ENCODE data around the gene DEPDC5.
"Not testable (repeated sequence)": the region's sequence is repeated elsewhere in the genome, so short reads cannot be mapped to it uniquely, and the experiment has no call there.

The DEPDC5 gene

GRCh38 chr22:31738566-31738965, 15.3 kb upstream of the DEPDC5 start:
- Mint-ChIP-seq H3K27ac (peak overlapping the region; percentile 68), H3K9me3 (no peaks in the 10 kb centered on the region), H3K36me3 (ENCODE audit: low read depth) (peaks cover 39% of the 10 kb centered on the region), H3K27me3 (ENCODE audit: low read depth) (no peaks in the 10 kb centered on the region), H3K4me3 (no peak overlapping the region), H3K4me1 (ENCODE audit: low read depth) (peaks cover 34% of the 10 kb centered on the region)

DNA sequence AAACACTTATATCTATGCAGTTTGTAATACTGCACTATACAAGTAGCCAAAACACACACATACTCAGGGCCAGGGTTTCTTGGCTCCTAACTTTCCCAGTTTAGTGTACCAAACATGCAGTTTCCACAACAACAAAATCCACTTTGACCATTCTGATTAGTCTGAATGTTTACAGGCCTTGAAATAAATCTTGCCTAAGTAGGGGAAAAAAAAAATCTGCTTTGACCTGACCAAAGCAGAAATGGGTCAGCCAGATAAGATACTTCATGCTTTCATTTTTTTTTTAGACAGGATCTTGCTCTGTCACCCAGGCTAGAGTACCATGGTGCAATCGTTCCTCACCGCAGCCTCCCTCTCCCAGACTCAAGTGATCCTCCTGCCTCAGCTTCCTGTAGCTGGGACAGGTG, 14.0 kb upstream of the DEPDC5 start:
- Mint-ChIP-seq H3K4me1 (ENCODE audit: low read depth) (peaks cover 30% of the 10 kb centered on the region), H3K27me3 (ENCODE audit: low read depth) (no peaks in the 10 kb centered on the region), H3K36me3 (ENCODE audit: low read depth) (peaks cover 30% of the 10 kb centered on the region), H3K9me3 (no peaks in the 10 kb centered on the region), H3K4me3 (no peak overlapping the region), H3K27ac (no peak overlapping the region)

DNA sequence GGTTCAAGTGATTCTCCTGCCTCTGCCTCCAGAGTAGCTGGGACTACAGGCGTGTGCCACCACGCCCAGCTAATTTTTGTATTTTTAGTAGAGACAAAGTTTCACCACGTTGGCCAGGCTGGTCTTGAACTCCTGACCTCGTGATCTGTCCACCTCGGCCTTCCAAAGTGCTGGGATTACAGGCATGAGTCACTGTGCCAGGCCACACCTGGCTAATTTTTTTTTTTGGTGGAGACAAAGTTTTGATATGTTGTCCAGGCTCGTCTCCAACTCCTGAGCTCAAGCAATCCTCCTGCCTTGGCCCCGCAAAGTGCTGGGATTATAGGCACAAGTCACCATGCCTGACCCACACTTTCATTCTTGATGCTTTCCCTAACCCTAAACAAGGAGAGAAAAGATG, 13.5 kb upstream of the DEPDC5 start:
- H3K4me3 Mint-ChIP-seq; H3K27ac Mint-ChIP-seq; H3K9me3 Mint-ChIP-seq; H3K27me3 Mint-ChIP-seq (ENCODE audit: low read depth): not testable (repeated sequence)
- Mint-ChIP-seq H3K4me1 (ENCODE audit: low read depth) (peaks cover 29% of the 10 kb centered on the region), H3K36me3 (ENCODE audit: low read depth) (peaks cover 30% of the 10 kb centered on the region)

DNA sequence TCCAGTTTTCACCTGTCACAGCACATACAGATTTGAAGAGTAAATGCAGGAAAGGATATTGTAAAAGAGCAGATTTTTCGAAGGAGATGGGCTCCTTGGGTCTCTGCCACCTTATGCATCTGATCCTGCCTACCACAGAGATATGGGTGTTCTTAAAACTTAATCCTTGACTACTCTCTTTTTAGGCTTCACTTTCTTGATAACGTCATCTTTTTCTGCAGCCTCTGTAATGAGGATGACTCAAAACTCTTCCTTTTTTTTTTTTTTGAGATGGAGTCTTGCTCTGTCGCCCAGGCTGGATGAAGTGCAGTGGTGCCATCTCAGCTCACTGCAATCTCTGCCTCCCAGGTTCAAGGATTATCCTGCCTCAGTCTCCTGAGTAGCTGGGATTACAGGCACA, 11.7 kb upstream of the DEPDC5 start:
- peaks cover 29% of the 10 kb centered on the region for H3K4me1 Mint-ChIP-seq (ENCODE audit: low read depth)
- no peak overlapping the region for H3K4me3 Mint-ChIP-seq
- H3K36me3 Mint-ChIP-seq (ENCODE audit: low read depth): peaks cover 30% of the 10 kb centered on the region
- H3K9me3 Mint-ChIP-seq: no peaks in the 10 kb centered on the region
- no peaks in the 10 kb centered on the region for H3K27me3 Mint-ChIP-seq (ENCODE audit: low read depth)
- H3K27ac Mint-ChIP-seq: no peak overlapping the region

GRCh38 chr22:31742682-31743081, 11.1 kb upstream of the DEPDC5 start:
- H3K4me1 Mint-ChIP-seq (ENCODE audit: low read depth): peaks cover 32% of the 10 kb centered on the region
- H3K27me3 Mint-ChIP-seq (ENCODE audit: low read depth): no peaks in the 10 kb centered on the region
- H3K36me3 Mint-ChIP-seq (ENCODE audit: low read depth): peaks cover 35% of the 10 kb centered on the region
- no peak overlapping the region for H3K4me3 Mint-ChIP-seq
- H3K27ac Mint-ChIP-seq: no peak overlapping the region
- no peaks in the 10 kb centered on the region for H3K9me3 Mint-ChIP-seq

- H3K27ac Mint-ChIP-seq: no peak overlapping the region
- H3K27me3 Mint-ChIP-seq (ENCODE audit: low read depth): no peaks in the 10 kb centered on the region
- H3K9me3 Mint-ChIP-seq: no peaks in the 10 kb centered on the region
- H3K4me3 Mint-ChIP-seq: no peak overlapping the region
- H3K4me1 Mint-ChIP-seq (ENCODE audit: low read depth): peaks cover 33% of the 10 kb centered on the region
- H3K36me3 Mint-ChIP-seq (ENCODE audit: low read depth): peaks cover 31% of the 10 kb centered on the region
Measured at GRCh38 chr22:31743871-31744270, 9.9 kb upstream of the DEPDC5 start.

GRCh38 chr22:31747441-31747840, 6.4 kb upstream of the DEPDC5 start:
- no peaks in the 10 kb centered on the region for H3K9me3 Mint-ChIP-seq
- H3K4me1 Mint-ChIP-seq (ENCODE audit: low read depth): peaks cover 34% of the 10 kb centered on the region
- H3K27me3 Mint-ChIP-seq (ENCODE audit: low read depth): no peaks in the 10 kb centered on the region
- H3K4me3 Mint-ChIP-seq: peak overlapping the region; percentile 98
- no peak overlapping the region for H3K27ac Mint-ChIP-seq
- H3K36me3 Mint-ChIP-seq (ENCODE audit: low read depth): peaks cover 16% of the 10 kb centered on the region

- H3K36me3 Mint-ChIP-seq (ENCODE audit: low read depth): peaks cover 12% of the 10 kb centered on the region
- peaks cover 41% of the 10 kb centered on the region for H3K4me1 Mint-ChIP-seq (ENCODE audit: low read depth)
- peak overlapping the region; percentile 79 for H3K27ac Mint-ChIP-seq
- no peaks in the 10 kb centered on the region for H3K27me3 Mint-ChIP-seq (ENCODE audit: low read depth)
- peak overlapping the region; percentile 98 for H3K4me3 Mint-ChIP-seq
- no peaks in the 10 kb centered on the region for H3K9me3 Mint-ChIP-seq
Measured at GRCh38 chr22:31748490-31748889, 5.3 kb upstream of the DEPDC5 start.

- peaks cover 46% of the 10 kb centered on the region for H3K4me1 Mint-ChIP-seq (ENCODE audit: low read depth)
- no peaks in the 10 kb centered on the region for H3K9me3 Mint-ChIP-seq
- peaks cover 11% of the 10 kb centered on the region for H3K36me3 Mint-ChIP-seq (ENCODE audit: low read depth)
- H3K27me3 Mint-ChIP-seq (ENCODE audit: low read depth): no peaks in the 10 kb centered on the region
- H3K27ac Mint-ChIP-seq: peak within 1 kb of the TSS; percentile 96
- H3K4me3 Mint-ChIP-seq: peak within 1 kb of the TSS; percentile 98
Measured at GRCh38 chr22:31749636-31750364, 4.0 kb upstream of the DEPDC5 start, which contains the start of gene PRR14L. Gene PRR14L (minus strand): TSS chr22:31750132. CDS start chr22:31738860, 11,272 bp downstream.

GRCh38 chr22:31750365-31751284, 3.2 kb upstream of the DEPDC5 start:
- Mint-ChIP-seq H3K4me1 (ENCODE audit: low read depth) (peaks cover 53% of the 10 kb centered on the region), H3K36me3 (ENCODE audit: low read depth) (peaks cover 11% of the 10 kb centered on the region), H3K9me3 (no peaks in the 10 kb centered on the region), H3K27me3 (ENCODE audit: low read depth) (no peaks in the 10 kb centered on the region), H3K4me3 (peak overlapping the region; percentile 98), H3K27ac (peak overlapping the region; percentile 96)

- Mint-ChIP-seq H3K27ac (no peak overlapping the region), H3K9me3 (no peaks in the 10 kb centered on the region), H3K36me3 (ENCODE audit: low read depth) (peaks cover 9% of the 10 kb centered on the region), H3K4me1 (ENCODE audit: low read depth) (peaks cover 53% of the 10 kb centered on the region), H3K27me3 (ENCODE audit: low read depth) (no peaks in the 10 kb centered on the region), H3K4me3 (no peak overlapping the region)
Measured at GRCh38 chr22:31752096-31752847, 1.5 kb upstream of the DEPDC5 start.

- Mint-ChIP-seq H3K4me3 (peak overlapping the region; percentile 82), H3K27me3 (ENCODE audit: low read depth) (no peaks in the 10 kb centered on the region), H3K36me3 (ENCODE audit: low read depth) (peaks cover 1% of the 10 kb centered on the region), H3K4me1 (ENCODE audit: low read depth) (peaks cover 45% of the 10 kb centered on the region), H3K9me3 (no peaks in the 10 kb centered on the region), H3K27ac (peak overlapping the region; percentile 98)
Measured at GRCh38 chr22:31753005-31753633, 700 bp upstream of the DEPDC5 start.

DNA sequence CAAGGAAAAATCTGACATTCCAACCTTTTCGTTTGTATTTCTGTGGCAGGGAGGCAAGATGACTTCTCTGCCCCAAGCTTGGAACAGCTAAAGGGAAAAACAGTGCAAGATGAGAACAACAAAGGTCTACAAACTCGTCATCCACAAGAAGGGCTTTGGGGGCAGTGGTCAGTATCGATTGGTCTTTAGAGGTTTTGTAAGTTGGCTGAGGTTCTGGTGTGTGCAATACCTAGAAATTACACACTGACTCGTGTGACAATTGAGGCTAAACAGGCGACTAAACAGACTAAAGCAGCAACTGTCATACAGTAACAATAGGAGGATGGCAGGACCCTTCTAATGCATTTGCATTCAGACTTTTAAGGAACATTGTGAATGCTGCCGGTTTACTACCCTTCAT, 994 bp downstream of the DEPDC5 start:
- Mint-ChIP-seq H3K4me1 (ENCODE audit: low read depth) (peaks cover 35% of the 10 kb centered on the region), H3K27me3 (ENCODE audit: low read depth) (no peaks in the 10 kb centered on the region), H3K27ac (peak overlapping the region; percentile 98), H3K36me3 (ENCODE audit: low read depth) (no peaks in the 10 kb centered on the region), H3K4me3 (peak overlapping the region; percentile 82), H3K9me3 (no peaks in the 10 kb centered on the region)

DNA sequence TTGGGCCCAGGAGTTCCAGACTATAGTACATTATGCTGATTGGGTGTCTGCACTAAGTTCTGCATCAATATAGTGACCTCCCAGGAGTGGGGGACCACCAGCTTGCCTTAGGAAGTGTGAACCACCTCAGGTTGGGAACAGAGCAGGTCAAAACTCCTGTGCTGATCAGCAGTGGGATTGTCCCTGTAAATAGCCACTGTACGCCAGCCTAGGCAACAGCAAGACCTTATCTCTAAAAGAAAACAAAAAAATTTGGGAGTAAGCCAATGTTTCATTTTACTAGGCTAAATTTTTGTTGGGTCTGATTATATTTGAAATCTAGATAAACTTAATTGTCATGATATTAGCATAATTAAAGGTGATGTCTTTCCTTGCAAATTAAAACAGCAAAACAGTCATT, 3.4 kb downstream of the DEPDC5 start:
- Mint-ChIP-seq H3K9me3 (no peaks in the 10 kb centered on the region), H3K4me3 (no peak overlapping the region), H3K4me1 (ENCODE audit: low read depth) (peaks cover 24% of the 10 kb centered on the region), H3K36me3 (ENCODE audit: low read depth) (peaks cover 7% of the 10 kb centered on the region), H3K27me3 (ENCODE audit: low read depth) (no peaks in the 10 kb centered on the region), H3K27ac (no peak overlapping the region)

Measured in T-helper 1 cell treated with Interleukin-12 subunit alpha and Interleukin-12 subunit beta and Interleukin-4 antibody, amounts not matched to agents 30 μg/mL and 1 μg/mL, for 36 hours (primary cell).